ENCODE data around the gene CCDC201.

The CCDC201 gene

DNA sequence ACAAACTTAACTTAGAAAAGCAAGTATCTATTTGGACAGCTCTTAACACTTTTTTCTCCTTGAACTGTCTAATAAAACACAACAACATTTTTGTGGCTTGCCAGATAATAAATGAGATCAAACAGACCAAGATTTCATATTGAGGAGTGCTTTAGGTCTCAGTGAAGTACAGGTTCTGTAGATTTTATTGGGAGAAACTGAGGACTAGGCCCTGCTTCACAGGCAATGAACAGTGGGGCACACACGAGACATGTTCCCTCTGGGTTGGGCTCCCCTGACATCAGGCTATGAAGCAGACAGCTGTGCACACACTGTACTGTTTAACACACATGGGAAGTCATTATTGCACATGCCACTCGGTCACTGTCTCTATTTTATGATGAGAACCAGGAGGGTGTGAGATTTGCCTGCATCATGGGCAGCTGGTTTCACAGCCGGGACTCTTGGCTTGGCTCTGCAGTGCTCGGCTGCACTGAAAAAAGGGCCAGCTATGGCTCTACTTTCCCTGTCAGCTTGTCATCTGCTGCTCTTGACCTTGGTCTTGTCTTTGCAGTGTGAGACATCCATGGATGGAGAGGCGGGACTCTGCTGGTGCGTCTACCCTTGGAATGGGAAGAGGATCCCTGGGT is 19.6 kb upstream of the CCDC201 start:
- DNase-seq: no peak

DNA sequence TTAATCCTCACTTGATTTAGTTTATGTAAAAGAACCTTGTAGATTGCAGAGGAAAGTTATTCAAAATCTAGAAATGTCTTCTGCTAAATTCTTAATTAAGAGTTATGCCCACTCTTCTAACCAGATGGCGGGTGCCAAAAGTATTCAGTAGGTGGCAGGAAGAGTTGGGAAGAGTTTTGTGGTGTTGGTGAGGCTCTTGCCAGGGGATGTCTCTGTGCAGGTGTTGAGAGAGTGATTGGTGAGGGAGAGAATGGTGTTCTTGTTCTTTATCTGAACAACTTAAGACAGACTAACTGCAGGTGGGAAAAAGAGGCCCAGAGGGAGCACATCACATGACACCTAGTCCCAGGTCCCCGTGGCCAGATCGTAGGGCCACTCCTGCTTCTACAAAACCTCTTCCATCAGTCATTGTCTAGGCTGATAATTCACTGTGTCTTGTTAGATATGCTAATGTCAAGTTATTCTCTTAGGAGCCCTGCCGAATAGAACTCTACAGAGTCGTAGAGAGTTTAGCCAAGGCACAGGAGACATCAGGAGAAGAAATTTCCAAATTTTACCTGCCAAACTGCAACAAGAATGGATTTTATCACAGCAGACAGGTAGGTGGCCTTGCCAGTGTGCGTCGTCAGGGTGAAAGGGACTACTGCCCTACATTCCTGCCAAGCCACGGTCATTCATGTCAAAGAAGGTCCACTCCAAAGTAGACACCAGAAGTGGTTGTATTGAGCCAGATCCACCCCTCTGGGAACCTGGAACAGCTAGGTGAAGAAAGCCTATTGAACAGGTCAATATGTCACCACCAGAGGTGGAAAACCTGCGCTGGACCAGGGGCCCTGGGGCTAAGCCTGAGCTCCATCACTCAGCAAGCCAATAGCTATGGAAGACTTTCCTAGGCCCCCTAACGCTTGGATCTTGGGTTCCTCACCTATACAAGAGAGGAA is 18.9 kb upstream of the CCDC201 start:
- no peak for DNase-seq

DNA sequence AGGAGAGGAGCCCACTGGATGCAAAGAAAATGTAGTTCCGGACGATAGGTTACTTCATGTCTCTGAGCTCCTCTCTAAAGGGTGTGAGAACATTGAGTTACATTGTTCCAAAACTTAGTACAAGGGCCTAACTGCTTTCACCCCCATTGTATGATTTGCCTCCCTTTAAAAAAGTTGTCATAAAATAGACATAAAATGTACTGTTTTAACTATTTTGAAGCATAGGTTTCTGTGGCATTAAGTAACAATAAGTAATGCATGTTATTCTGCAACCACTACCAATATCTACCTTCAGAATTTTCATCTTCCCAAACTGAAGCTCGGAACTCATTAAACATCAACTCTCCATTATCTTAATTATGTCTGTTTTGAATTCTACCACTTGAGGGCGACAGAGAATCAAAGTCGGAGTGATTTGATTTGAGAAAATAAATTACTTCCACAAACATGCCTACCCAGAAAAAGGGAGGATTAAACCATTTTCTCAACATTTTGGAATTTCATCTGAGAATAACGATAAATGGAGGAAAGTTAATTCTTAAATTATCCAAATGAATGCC is 18.1 kb upstream of the CCDC201 start:
- no peak for DNase-seq

DNA sequence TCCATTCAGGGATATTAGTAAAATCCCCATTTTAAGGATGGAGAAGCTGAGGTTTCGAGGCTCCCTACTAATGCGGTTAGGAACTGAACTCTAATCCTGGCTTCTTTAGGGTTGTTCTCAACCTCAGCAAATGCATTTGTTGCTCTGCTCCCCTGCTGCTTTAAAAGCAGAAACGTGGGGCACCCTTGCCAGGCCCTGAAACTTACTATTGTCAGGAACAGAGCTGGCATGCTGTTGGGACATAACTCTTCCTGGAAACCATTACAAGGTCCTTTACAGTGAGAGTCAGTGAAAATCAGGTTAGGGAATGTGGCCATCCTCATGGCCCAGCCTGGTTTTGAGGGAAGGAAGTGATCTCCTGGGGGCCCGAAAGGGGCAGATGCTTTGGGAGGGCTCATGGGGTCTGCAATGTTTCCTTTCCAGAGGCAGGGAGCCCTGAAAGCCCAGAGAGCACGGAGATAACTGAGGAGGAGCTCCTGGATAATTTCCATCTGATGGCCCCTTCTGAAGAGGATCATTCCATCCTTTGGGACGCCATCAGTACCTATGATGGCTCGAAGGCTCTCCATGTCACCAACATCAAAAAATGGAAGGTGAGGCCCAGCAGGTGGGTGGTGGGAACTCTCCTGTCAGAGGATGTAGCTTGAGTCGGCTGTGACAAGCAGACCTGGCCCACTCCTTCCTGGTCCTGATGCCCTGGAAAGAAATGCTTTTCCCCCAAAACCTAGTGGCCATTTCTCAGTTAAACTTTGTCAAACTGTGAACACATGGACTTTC is 17.4 kb upstream of the CCDC201 start:
- no peak for DNase-seq

DNA sequence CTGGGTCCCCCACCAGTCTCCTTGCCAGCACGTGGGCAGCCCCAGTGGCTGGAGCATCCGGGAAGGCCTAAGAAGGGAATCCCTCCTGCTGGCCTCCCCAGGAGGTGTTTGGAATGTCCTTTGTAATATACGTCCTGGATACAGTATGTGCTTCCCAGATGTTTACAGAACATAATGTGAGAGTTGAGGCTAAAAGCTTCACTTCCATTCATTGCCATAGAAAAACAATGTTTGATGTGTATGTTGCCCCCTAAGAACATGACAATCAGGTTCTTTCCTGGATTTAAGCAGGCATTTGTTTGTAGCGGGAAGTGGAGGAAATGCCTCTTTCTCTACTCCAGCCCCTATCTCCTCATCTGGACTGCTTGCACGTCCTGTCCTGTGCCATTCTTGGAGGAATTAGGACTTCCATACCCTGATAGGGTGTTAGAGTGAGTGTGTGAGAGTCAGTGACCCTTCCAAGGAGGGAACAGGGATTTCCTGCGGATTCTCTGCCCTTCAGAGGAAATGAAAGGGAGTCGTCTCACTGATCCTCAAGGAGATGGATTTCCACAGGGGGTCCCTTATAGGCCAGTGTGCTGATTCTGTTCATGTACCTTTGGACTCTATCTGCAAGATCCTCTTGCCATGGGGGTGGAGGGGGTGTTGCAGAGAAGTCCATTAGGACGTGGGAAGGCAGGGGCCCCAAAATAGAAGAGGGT is 16.6 kb upstream of the CCDC201 start:
- DNase-seq: no peak

DNA sequence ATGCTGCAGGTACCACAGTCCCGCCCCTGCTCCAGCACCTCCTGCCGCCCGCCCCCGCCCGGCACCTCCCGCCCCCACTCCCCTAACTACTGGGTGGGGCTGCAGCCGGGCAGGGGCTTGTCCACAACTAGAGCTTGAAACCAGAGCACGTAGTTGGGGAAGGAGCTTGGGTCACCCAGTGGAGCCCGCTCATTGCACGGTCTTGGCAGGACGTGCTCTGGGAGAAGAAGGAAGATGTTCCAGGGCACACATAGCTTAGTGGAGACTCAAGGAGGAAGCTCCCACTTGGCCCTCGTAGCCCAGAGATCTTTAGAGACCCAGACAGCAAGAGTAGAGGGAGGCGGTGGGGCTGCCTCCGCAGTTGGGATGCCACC is 16.1 kb upstream of the CCDC201 start:
- DNase-seq: no peak

DNA sequence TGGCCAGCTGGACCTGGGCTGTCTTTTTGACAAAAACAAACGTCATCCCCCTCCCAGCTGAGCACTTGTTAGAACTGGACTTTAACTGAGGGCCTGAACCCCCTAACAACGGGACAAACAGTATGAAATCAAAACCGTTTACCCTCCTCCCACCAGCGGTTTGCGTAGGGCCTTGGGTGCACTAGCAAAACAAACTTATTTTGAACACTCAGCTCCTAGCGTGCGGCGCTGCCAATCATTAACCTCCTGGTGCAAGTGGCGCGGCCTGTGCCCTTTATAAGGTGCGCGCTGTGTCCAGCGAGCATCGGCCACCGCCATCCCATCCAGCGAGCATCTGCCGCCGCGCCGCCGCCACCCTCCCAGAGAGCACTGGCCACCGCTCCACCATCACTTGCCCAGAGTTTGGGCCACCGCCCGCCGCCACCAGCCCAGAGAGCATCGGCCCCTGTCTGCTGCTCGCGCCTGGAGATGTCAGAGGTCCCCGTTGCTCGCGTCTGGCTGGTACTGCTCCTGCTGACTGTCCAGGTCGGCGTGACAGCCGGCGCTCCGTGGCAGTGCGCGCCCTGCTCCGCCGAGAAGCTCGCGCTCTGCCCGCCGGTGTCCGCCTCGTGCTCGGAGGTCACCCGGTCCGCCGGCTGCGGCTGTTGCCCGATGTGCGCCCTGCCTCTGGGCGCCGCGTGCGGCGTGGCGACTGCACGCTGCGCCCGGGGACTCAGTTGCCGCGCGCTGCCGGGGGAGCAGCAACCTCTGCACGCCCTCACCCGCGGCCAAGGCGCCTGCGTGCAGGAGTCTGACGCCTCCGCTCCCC is 15.5 kb upstream of the CCDC201 start, which contains the start of gene IGFBP1:
Gene IGFBP1, plus strand, starts transcription at position 304 of the 808 bp plus-strand sequence. Its CDS starts 165 bp downstream, at position 469.
- peak; percentile 66 for DNase-seq

DNA sequence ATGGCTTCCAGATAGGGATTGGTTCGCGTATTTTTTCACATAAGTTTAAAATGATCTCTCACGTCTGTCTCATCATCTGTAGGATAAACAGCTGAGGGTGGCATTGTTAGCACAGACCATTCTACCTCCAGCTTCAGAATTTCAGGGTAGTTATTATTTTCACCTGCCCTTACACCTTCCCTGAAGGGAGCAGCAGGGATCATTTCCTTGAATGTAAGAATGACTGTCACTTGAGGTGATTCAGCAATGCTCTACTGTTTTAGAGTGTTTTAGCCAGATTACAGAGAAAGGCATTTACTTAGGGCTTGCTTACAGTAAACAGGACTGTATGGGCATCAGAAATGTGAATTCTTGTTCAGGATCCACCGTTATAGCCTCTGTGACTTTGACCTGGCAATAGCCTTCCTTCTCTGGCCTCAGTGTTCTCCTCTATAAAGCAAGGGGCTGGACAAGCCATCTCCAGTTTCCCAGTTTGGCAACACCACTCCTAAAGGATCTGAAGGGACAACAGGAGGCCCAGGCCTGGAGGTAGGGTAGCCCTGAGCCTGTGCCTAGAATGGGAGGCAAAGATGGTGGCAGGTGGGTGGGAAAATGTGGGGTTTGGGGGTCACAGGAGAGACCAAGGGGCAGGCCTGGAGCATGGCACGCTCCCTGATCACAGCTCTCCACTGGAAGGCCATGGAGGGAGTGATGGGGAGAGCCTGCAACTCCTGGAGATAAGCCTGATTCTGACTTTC is 14.2 kb upstream of the CCDC201 start:
- DNase-seq: no peak

DNA sequence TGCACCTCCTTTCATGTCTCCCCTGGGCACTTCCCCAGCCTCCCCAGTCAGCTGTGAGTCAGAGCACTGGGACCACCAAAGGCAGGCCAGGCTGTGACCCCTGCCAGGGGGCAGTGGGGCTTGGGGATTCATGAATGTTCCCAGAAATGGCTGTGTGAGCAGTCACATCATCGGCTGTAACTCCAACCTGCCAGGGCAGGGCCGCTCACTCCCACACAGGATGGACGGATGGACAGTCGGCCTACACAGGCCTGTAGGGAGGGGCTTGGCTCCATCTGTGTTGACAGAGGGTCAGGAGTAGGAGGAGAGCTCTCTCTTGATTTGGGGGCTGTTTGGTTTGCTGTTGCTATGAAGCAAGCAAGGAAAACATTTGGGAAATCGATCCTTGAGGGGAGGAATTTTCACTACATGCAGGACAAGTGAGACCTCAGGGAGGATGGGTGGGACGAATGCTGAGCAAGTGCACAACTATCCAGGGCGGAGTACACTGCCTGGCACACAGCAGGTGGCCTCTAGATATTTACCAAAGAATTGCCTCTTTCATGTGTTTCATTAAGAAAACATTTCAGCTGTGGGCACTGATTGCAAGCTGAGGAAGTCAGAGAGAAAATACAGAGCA is 12.5 kb upstream of the CCDC201 start:
- DNase-seq: no peak

DNA sequence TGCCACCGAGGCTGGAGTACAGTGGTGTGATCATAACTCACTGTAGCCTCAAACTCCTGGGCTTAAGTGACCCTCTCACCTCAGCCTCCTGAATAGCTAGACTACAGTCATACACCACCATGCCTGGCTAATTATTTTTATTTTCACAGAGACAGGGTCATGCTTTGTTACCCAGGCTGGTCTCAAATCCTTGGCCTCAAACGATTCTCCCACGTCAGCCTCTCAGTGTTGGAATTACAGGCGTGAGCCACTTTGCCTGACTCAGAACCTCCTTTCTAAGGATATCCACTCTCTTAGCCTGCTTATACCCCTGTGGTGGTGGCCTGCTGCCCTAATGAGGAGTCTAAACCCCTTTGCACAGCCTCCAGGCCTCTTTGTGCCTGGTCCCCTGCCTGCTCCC is 11.3 kb upstream of the CCDC201 start:
- no peak for DNase-seq

DNA sequence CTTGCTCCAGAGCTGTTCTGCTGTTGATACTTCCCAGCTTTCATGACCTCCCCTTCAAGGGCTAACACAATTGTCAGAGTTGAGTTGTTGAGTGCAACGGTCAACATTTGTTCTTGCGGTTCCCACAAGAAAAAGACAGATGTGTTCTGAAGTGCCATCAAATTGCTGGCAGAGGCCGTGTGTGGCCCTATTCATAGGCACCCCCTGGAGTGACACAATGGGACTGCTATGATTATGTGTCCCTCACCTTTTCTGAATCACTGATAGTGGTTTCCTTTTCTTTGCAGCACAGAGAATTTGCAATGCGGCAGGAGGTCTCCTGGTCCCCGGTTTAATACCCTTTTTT is 9.6 kb upstream of the CCDC201 start:
- DNase-seq: no peak

DNA sequence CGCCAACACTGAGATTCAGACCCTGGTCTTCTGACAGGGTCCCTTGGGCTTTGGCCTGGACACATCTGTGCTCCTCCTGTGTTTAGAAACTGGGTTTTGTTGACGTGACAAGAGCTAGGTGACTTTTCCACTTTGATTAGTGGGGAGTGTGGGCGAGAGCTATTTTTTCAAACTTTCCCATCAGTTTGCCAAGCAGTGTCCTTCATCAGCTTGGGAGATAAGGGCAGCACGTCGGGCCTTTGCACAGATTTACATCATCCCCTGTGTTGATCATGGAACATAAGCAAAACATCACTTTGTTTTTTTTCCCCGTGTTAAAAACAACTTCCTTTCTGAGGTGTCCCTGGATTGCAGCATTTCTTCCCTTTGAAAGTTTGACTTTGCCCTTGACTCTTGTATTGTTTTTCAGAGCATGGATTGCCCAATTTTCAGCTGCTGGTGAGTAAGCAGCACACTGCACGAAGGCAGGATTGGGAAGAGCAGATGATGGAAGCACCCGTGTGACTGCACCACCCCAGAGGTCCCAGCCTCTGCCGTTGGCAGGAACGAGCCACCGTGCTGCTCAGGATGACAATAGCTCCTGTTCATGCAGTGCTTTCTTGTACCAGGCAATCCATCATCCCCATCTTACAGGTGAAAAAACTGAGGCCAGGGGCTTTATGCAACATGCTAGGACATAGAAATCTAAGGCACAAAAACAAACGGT is 9.0 kb upstream of the CCDC201 start:
- DNase-seq: no peak

DNA sequence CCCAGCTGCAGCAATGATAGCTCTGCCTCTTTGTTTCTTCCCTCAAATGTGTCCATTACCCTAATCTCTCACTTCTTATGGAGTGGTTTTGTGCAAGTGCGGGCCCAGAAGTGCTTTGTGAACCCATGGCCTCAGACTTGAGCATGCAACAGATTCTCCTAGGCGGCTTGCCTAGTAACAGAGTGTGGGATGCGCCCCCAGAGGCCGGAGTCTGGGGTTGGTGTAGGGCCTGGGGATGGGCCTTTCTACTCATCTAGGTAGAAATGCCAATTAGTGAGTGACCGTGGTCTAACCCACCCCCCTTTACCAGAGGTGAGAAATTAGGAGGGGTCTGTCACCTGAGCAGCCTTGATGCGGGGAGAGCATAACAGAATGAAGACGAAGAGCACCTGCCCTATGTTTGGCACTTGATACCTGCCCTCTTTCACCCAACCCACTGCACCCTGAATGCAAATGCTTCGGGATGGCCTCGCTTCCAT is 8.4 kb upstream of the CCDC201 start:
- no peak for DNase-seq

DNA sequence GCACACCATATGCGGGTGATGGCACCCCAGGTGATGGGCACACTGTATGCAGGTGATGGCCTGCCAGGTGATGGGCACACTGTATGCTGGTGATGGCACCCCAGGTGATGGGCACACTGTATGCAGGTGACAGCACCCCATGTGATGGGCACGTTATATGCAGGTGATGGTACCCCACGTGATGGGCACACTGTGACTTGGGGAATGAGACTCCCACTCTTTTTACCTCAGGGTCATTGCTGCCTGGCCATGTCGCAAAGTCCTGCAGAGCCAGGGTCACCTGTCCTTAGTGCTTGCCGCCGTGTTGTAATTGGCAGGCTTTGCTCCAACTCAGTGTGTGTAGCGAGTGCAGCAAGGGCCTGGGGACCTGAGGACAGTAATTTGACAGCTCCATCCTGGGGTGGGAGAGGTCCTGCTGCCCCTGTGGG is 7.6 kb upstream of the CCDC201 start:
- no peak for DNase-seq

DNA sequence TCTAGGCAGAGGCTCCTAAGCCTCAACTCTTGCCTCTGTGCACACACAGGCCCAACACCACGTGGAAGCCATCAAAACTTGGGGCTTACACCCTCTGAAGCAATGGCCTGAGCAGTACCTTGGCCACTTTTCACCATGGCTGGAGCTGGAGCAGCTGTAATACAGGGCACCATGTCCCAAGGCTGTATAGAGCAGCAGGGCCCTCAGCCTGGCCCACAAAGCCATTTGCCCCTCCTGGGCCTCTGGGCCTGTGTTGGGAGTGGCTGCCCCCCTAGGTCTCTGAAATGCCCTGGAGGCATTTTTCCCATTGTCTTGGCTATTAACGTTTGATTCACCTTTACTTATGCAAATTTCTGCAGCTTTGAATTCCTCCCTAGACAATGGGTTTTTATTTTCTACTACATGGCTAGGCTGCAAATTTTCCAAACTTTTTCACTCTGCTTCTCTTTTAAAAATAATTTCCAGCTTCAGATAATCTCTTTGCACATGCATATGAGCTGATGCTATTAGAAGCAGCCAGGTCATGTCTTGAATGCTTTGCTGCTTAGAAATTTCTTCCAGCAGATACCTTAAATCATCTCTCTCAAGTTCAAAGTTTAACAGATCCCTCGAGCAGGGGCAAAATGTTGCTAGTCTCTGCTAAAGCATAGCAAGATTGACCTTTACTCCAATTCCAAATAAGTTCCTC is 5.7 kb upstream of the CCDC201 start:
- no peak for DNase-seq

DNA sequence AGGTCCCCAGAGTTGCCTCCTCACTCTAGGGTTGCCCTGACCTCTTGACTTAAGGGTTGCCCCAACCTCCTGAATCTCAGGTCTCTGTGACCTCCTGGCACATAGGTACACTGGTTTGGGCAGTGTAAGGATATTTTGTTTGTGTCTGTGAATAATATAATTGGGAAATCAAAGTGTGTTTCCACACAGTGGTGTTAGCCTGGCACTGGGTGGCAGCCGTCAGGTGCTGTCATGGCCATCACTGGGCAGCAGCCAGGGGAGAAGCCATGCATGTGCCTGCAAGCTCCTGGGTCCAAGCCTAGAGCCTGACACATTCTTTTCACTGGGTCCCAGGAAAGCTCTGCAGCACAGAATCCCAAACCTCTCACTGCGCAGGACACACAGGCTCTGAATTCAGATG is 3.6 kb upstream of the CCDC201 start:
- no peak for DNase-seq

DNA sequence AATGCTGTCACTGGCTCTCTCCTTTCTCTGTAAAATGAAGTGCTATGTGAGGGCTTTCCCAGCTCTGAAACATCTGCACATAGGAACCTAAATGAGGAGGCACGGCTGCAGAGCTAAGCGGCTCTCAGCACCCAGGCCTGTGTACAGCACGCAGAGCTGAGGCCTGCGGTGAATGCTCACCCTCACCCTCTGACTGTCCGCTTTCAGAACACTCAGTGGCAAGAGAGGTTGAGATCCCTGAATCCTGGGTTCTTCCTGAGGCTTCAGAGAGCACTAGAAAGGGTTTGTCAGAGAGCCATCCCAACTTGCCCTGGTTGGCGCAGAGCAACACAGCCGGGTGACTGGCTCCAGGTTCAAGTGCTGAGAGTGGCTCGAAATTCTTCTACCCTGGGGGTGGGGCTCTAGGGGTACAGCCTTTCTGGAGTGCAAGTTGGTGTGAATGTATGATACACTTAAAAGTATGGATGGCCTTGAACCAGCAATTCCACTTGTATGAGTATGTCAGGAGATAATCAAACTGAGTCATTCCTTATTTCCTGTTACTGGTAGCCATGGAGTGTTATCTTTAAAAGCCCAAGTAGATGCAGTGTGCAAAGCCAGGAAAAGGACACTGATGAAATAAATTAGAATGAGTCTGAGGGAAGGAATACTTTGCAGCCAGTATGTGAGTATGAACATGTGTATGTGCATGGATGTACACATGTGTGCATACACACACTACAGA is 1.7 kb upstream of the CCDC201 start:
- no peak for DNase-seq

DNA sequence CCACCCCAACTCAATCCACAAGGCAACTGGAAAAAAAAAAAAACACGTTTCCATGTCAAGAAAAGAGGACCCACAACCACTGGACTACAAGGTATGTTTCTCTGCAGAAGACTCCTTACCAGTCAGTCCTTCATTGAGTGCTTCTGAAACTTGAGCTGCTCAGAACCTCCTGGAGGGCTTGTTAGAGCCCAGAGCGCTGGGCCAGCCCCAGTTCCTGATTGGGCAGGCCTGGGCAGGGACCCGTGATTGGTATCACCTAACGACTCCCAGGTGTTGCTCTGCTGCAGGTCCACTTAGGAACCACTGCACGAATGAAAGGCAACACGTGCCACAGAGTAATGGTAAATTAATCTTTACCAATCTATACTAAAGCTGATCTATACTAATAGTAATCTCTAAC is 473 bp upstream of the CCDC201 start:
- no peak for DNase-seq
